ENCODE results near the gene PABPN1L.

PABPN1L gene

GRCh38 chr16:88830258-88830657 lies 36.2 kb downstream of the PABPN1L start:
- Histone ChIP-seq H3K36me3 (replicated peaks) (no peaks in the 10 kb centered on the region), H3K4me3 (ENCODE audit: low read depth, low read length) (no peak overlapping the region), H3K27me3 (replicated peaks) (no peaks in the 10 kb centered on the region), H3K27ac (no peak overlapping the region)
- in situ Hi-C loops (cut with HindIII; ENCODE audit: low pct_ligation_motif_present, low sequenced_read_pairs), result no loop called here
- no peak for TF ChIP-seq CTCF (IDR thresholded peaks at IDR 0.05; ENCODE audit: low read depth, low read length, missing control alignments)
- no peak for DNase-seq

- Histone ChIP-seq H3K27ac (no peak overlapping the region), H3K27me3 (replicated peaks) (no peaks in the 10 kb centered on the region), H3K4me3 (ENCODE audit: low read depth, low read length) (no peak overlapping the region), H3K36me3 (replicated peaks) (no peaks in the 10 kb centered on the region)
- no peak for DNase-seq
- TF ChIP-seq CTCF (IDR thresholded peaks at IDR 0.05; ENCODE audit: low read depth, low read length, missing control alignments), result no peak
- in situ Hi-C loops (cut with HindIII; ENCODE audit: low pct_ligation_motif_present, low sequenced_read_pairs), result no loop called here
Measured at GRCh38 chr16:88828711-88829110, 37.7 kb downstream of the PABPN1L start.

GRCh38 chr16:88827727-88828126 lies 38.7 kb downstream of the PABPN1L start:
- no peak for TF ChIP-seq CTCF (IDR thresholded peaks at IDR 0.05; ENCODE audit: low read depth, low read length, missing control alignments)
- Histone ChIP-seq H3K27me3 (replicated peaks) (no peaks in the 10 kb centered on the region), H3K4me3 (ENCODE audit: low read depth, low read length) (no peak overlapping the region), H3K36me3 (replicated peaks) (no peaks in the 10 kb centered on the region), H3K27ac (no peak overlapping the region)
- no peak for DNase-seq
- in situ Hi-C loops (cut with HindIII; ENCODE audit: low pct_ligation_motif_present, low sequenced_read_pairs), result no loop called here

- TF ChIP-seq CTCF (IDR thresholded peaks at IDR 0.05; ENCODE audit: low read depth, low read length, missing control alignments), result no peak
- in situ Hi-C loops (cut with HindIII; ENCODE audit: low pct_ligation_motif_present, low sequenced_read_pairs), result no loop called here
- no peak overlapping the region for H3K27ac ChIP-seq
- H3K27me3 ChIP-seq (replicated peaks), result no peaks in the 10 kb centered on the region
- H3K36me3 ChIP-seq (replicated peaks), result no peaks in the 10 kb centered on the region
- DNase-seq, result no peak
- H3K4me3 ChIP-seq (ENCODE audit: low read depth, low read length), result no peak overlapping the region
Measured at GRCh38 chr16:88826070-88826840, 40.2 kb downstream of the PABPN1L start.

- Histone ChIP-seq H3K27ac (no peak overlapping the region), H3K4me3 (ENCODE audit: low read depth, low read length) (no peak overlapping the region), H3K36me3 (replicated peaks) (no peaks in the 10 kb centered on the region), H3K27me3 (replicated peaks) (no peaks in the 10 kb centered on the region)
- no peak for TF ChIP-seq CTCF (IDR thresholded peaks at IDR 0.05; ENCODE audit: low read depth, low read length, missing control alignments)
- in situ Hi-C loops (cut with HindIII; ENCODE audit: low pct_ligation_motif_present, low sequenced_read_pairs), result no loop called here
- no peak for DNase-seq
Measured at GRCh38 chr16:88825146-88825545, 41.3 kb downstream of the PABPN1L start.

Data from brain microvascular endothelial cell (primary cell).